Measurements from ENCODE around the gene PNPLA8.
"Not testable (repeated sequence)": the region's sequence is repeated elsewhere in the genome, so short reads cannot be mapped to it uniquely, and the experiment has no call there.

PNPLA8 gene

GRCh38 chr7:108525985-108526767, at the start of gene PNPLA8:
Gene PNPLA8 (minus strand): TSS chr7:108526135. CDS start chr7:108515491, 10,644 bp downstream.
- DNase-seq: peak; percentile 91

- DNase-seq: no peak
Measured at GRCh38 chr7:108575156-108575555, 49.2 kb upstream of the PNPLA8 start.

- DNase-seq: no peak
Measured at GRCh38 chr7:108572480-108572879, 46.5 kb upstream of the PNPLA8 start.

- DNase-seq: no peak
Measured at GRCh38 chr7:108570146-108570755, 44.3 kb upstream of the PNPLA8 start.

- DNase-seq: peak; percentile 96
Measured at GRCh38 chr7:108569381-108570145, 43.6 kb upstream of the PNPLA8 start, which contains the start of the genes DNAJB9 and THAP5. Gene DNAJB9 (plus strand): TSS chr7:108569874. CDS start chr7:108571727, 1,853 bp downstream. Gene THAP5 (minus strand): TSS chr7:108569706. CDS start chr7:108569569, 137 bp downstream.

GRCh38 chr7:108568801-108569380, 43.0 kb upstream of the PNPLA8 start:
- DNase-seq: no peak

- no peak for DNase-seq
Measured at GRCh38 chr7:108565987-108566386, 40.1 kb upstream of the PNPLA8 start.

GRCh38 chr7:108561047-108561619, 35.2 kb upstream of the PNPLA8 start:
- no peak for DNase-seq

- DNase-seq: no peak
Measured at GRCh38 chr7:108559253-108559652, 33.3 kb upstream of the PNPLA8 start.

- no peak for DNase-seq
Measured at GRCh38 chr7:108557617-108558016, 31.7 kb upstream of the PNPLA8 start.

GRCh38 chr7:108557191-108557590, 31.3 kb upstream of the PNPLA8 start:
- no peak for DNase-seq

- DNase-seq: not testable (repeated sequence)
Measured at GRCh38 chr7:108556665-108557064, 30.7 kb upstream of the PNPLA8 start.

GRCh38 chr7:108548141-108548896, 22.4 kb upstream of the PNPLA8 start:
- DNase-seq: not testable (repeated sequence)

GRCh38 chr7:108541478-108541877, 15.5 kb upstream of the PNPLA8 start:
- DNase-seq: no peak

GRCh38 chr7:108538685-108539084, 12.8 kb upstream of the PNPLA8 start:
- not testable (repeated sequence) for DNase-seq

GRCh38 chr7:108538236-108538635, 12.3 kb upstream of the PNPLA8 start:
- not testable (repeated sequence) for DNase-seq

- DNase-seq: no peak
Measured at GRCh38 chr7:108537229-108537628, 11.3 kb upstream of the PNPLA8 start.

GRCh38 chr7:108535744-108536143, 9.8 kb upstream of the PNPLA8 start:
- no peak for DNase-seq

- DNase-seq: no peak
Measured at GRCh38 chr7:108535257-108535656, 9.3 kb upstream of the PNPLA8 start.

GRCh38 chr7:108533712-108534111, 7.8 kb upstream of the PNPLA8 start:
- no peak for DNase-seq

- no peak for DNase-seq
Measured at GRCh38 chr7:108529341-108529740, 3.4 kb upstream of the PNPLA8 start.

- DNase-seq: no peak
Measured at GRCh38 chr7:108528183-108528712, 2.3 kb upstream of the PNPLA8 start.

All from NCI-H510A (cell line).